K562 (cell line): Measurements from ENCODE around the gene CSRNP2. TPM values are rescaled to one million over a fixed set of nuclear protein-coding genes. Genes with fewer than 3 reads are reported as not detected.

Source experiments
- ATAC-seq: fragments of 200-7000 bp; cut with Tn5 transposase; 3 replicates; pipeline ENCODE4 v1.9.1; 2020; ENCODE audit warnings: moderate library complexity
- BruUV-seq: library from RNA; stranded (reverse); fragments of 400-500 nt; replicated peaks from 2 replicates; lab custom pipeline; 2021; lab: Mats Ljungman, UMichigan
- CTCF ChIA-PET: fragments of 300-600 bp; formaldehyde crosslinking; extraction: SDS; loops from one replicate; lab custom pipeline; 2021; ENCODE audit warnings: low intra/inter-chr PET ratio; lab: Yijun Ruan, JAX
- POLR2A ChIA-PET: fragments of 300-600, 350-650 bp; sonication (Branson Sonifier 250); formaldehyde crosslinking; extraction: SDS; loops from one replicate; lab custom pipeline; 2021; ENCODE audit warnings: antibody characterized with exemption, inconsistent platforms; lab: Yijun Ruan, JAX
- DNase-seq, 4 experiments: peaks; one replicate each; pipeline versions ENCODE4 v3.0.0 to v3.0.0-alpha.2; 2011 to 2018; ENCODE audit warnings: low spot score in 3 of 4, mixed read lengths in 3 of 4; ENCODE audit errors: extremely low read depth in 1 of 4
- FAIRE-seq: peaks from 2 replicates; lab custom pipeline; 2011; peaks lifted over from hg19 to GRCh38; lab: Jason Lieb, UNC
- H2AFZ ChIP-seq: 2 replicates; pipeline ENCODE4 v1.6.0; 2011; ENCODE audit warnings: low read depth, low read length, control low read depth, inconsistent platforms
- H3K27ac ChIP-seq: fragments of 200-600 bp; 3 replicates; pipeline ENCODE4 v1.8.0; 2011; ENCODE audit warnings: low read depth, mild to moderate bottlenecking, control low read depth, inconsistent platforms, low read length, moderate library complexity, mixed read lengths; ENCODE audit errors: extremely low read depth
- H3K27me3 ChIP-seq, 2 experiments: fragments of 300-600 bp in 1 of 2; 2 replicates in 1 of 2; 3 replicates in 1 of 2; pipeline versions ENCODE4 v1.6.0 to v1.8.0; 2011; ENCODE audit warnings: inconsistent platforms in 2 of 2, low read length in 2 of 2, mild to moderate bottlenecking in 1 of 2, mixed read lengths in 1 of 2, moderate library complexity in 1 of 2; ENCODE audit not compliant: control insufficient read depth in 2 of 2, insufficient read depth in 2 of 2
- H3K36me3 ChIP-seq: fragments of 300-600 bp; 3 replicates; pipeline ENCODE4 v1.8.0; 2011; ENCODE audit warnings: mild to moderate bottlenecking, low read length, inconsistent platforms; ENCODE audit not compliant: control insufficient read depth, insufficient read depth
- H3K4me1 ChIP-seq, 2 experiments: fragments of 200-600 bp in 1 of 2; replicated peaks in 1 of 2; 2 replicates in 1 of 2; 3 replicates in 1 of 2; pipeline versions ENCODE4 v1.5.1 to v1.8.0; 2011; ENCODE audit warnings: inconsistent platforms in 2 of 2, low read length in 2 of 2, mild to moderate bottlenecking in 1 of 2, mixed read lengths in 1 of 2, moderate library complexity in 1 of 2; ENCODE audit not compliant: control insufficient read depth in 2 of 2, insufficient read depth in 2 of 2
- H3K4me2 ChIP-seq: 2 replicates; pipeline ENCODE4 v1.6.1; 2011; ENCODE audit warnings: low read length, control low read depth, inconsistent platforms, mixed read lengths; ENCODE audit not compliant: insufficient read depth
- H3K4me3 ChIP-seq: fragments of 200-600 bp; sonication (generic), shearing (Covaris generic); 2 replicates; pipeline ENCODE4 v1.5.1; 2016; ENCODE audit warnings: control low read depth, inconsistent platforms
- H3K79me2 ChIP-seq: fragments of 200-600 bp; 3 replicates; pipeline ENCODE4 v1.8.0; 2011; ENCODE audit warnings: low read length, inconsistent platforms; ENCODE audit not compliant: control insufficient read depth, insufficient read depth
- H3K9ac ChIP-seq, 2 experiments: 2 replicates each; pipeline versions ENCODE4 v1.6.0 to v1.6.1; 2011; ENCODE audit warnings: low read depth in 2 of 2, low read length in 2 of 2, control low read depth in 1 of 2, inconsistent platforms in 1 of 2, mild to moderate bottlenecking in 1 of 2, mixed read lengths in 1 of 2; ENCODE audit not compliant: insufficient read depth in 1 of 2
- H3K9me1 ChIP-seq: one replicate; pipeline ENCODE4 v1.6.0; 2011; ENCODE audit warnings: inconsistent platforms, mild to moderate bottlenecking, low read length, moderate library complexity; ENCODE audit not compliant: control insufficient read depth, insufficient read depth
- H3K9me3 ChIP-seq: replicated peaks from 2 replicates; pipeline ENCODE4 v1.5.1; 2011; ENCODE audit warnings: low read depth, low read length, inconsistent platforms; ENCODE audit not compliant: control insufficient read depth, insufficient read depth
- H4K20me1 ChIP-seq: replicated peaks from 2 replicates; pipeline ENCODE4 v1.6.1; 2011; ENCODE audit warnings: low read length, inconsistent platforms, mixed read lengths; ENCODE audit not compliant: control insufficient read depth, insufficient read depth
- CREB3L1 ChIP-seq: fragments of 450-650 bp; IDR thresholded peaks from 2 replicates; pipeline ENCODE4 v1.6.1; 2014; ENCODE audit warnings: low read depth, mild to moderate bottlenecking, moderate library complexity, borderline replicate concordance
- ETV6 ChIP-seq, 3 experiments: fragments of 150-350 bp in 1 of 3; sonication (generic) in 1 of 3; formaldehyde crosslinking in 1 of 3; IDR thresholded peaks; 2 replicates each; pipeline versions ENCODE4 v1.6.1 to v1.8.0; 2014 to 2022; ENCODE audit warnings: borderline replicate concordance in 2 of 3, low read depth in 2 of 3, antibody characterized with exemption in 1 of 3, low read length in 1 of 3, mild to moderate bottlenecking in 1 of 3, missing genetic modification reagents in 1 of 3
- HMG20B ChIP-seq: fragments of 250-450 bp; sonication (Bioruptor Pico); IDR thresholded peaks from 2 replicates; pipeline ENCODE4 v1.5.0; 2021; ENCODE audit warnings: mild to moderate bottlenecking
- MIER1 ChIP-seq: fragments of 450-650 bp; IDR thresholded peaks from 2 replicates; pipeline ENCODE4 v1.6.1; 2016; ENCODE audit warnings: antibody characterized with exemption, mild to moderate bottlenecking, low read depth
- NUFIP1 ChIP-seq: fragments of 450-650 bp; IDR thresholded peaks from 2 replicates; pipeline ENCODE4 v1.6.1; 2018; ENCODE audit not compliant: partially characterized antibody
- PCBP1 ChIP-seq: fragments of 200-400 bp; formaldehyde crosslinking; IDR thresholded peaks from 2 replicates; pipeline ENCODE4 v1.6.1; 2018; ENCODE audit warnings: mild to moderate bottlenecking, low read depth, low read length; ENCODE audit not compliant: poor library complexity, severe bottlenecking
- TBP ChIP-seq: optimal IDR thresholded peaks from 2 replicates; pipeline ENCODE3; 2011; ENCODE audit warnings: low read depth, low read length, improper control_type of control experiment
- ZNF41 ChIP-seq: fragments of 250-450 bp; sonication (Bioruptor Pico); conservative IDR thresholded peaks from 2 replicates; pipeline ENCODE4 v1.4.0; 2020; ENCODE audit warnings: mild to moderate bottlenecking
- ZNF696 ChIP-seq: fragments of 250-450 bp; sonication (Bioruptor Pico); conservative IDR thresholded peaks from 2 replicates; pipeline ENCODE4 v1.4.0; 2020; ENCODE audit warnings: mild to moderate bottlenecking, moderate library complexity
- in situ Hi-C: fragments of 300-500 bp; cut with MboI; formaldehyde crosslinking; loops from 4 replicates; pipeline ENCODE4 v1.15.0; 2018; ENCODE audit warnings: inconsistent platforms, mixed read lengths
- intact Hi-C: fragments of 100-400 bp; cut with micrococcal nuclease; formaldehyde crosslinking; loops from 2 replicates; pipeline ENCODE4 v1.14.2; 2022
- polyA plus RNA-seq, 8 experiments: library from polyadenylated mRNA; depleted of rRNA in 4 of 8; stranded (reverse) in 5 of 8; unstranded in 3 of 8; fragments of >200 nt; fragmentation: Nextera tagmentation in 2 of 8; fragmentation: Illumina TruSeq in 1 of 8; extraction: Ambion mirVana in 2 of 8; extraction: Trizol in 1 of 8; gene quantifications; 2 replicates each; pipeline versions ENCODE4 v1.2.1 to v1.2.3, GENCODE V29; 2011 to 2014; ENCODE audit warnings: inconsistent platforms in 1 of 8, missing spikeins in 1 of 8
- total RNA-seq, 7 experiments: library from RNA; depleted of rRNA in 6 of 7; stranded (reverse); fragments of >200 nt in 6 of 7; fragmentation: Illumina TruSeq in 2 of 7; extraction: Trizol in 2 of 7; gene quantifications; 2 replicates each; pipeline versions ENCODE4 v1.2.1 to v1.2.3, GENCODE V29; 2011 to 2021; ENCODE audit warnings: low replicate concordance in 1 of 7

The CSRNP2 gene
- total and polyA plus RNA-seq, 9 of the 15 experiments (the other 6 are each of a cell fraction or from before 2014, with no cell fraction given), result 1.6 to 13.9 (median 5.9) TPM

GRCh38 chr12:51115533-51115932 is 32.1 kb upstream of the CSRNP2 start:
- Histone ChIP-seq H3K36me3 (peaks cover 51% of the 10 kb centered on the region; the same call in 2 of the 3 replicates), H3K27me3 (no peaks in the 10 kb centered on the region), H3K9ac (no peak overlapping the region), H3K79me2 (no peaks in the 10 kb centered on the region), H3K4me3 (no peak overlapping the region), H2AFZ (no peak overlapping the region), H3K27ac (no peak overlapping the region), H3K4me1 (no peaks in the 10 kb centered on the region), H3K9me3 (no peaks in the 10 kb centered on the region), H3K9me1 (no peaks in the 10 kb centered on the region), H4K20me1 (no peaks in the 10 kb centered on the region), H3K4me2 (no peak overlapping the region)
- in situ Hi-C loops, result no loop called here
- no TSS peak for BruUV-seq
- CTCF ChIA-PET, result no interaction called here
- TF ChIP-seq ZNF696 (CRISPR knock-in tag) (no peak), TBP (no peak), ETV6 (IDR thresholded peaks at IDR 0.05; ENCODE audit: borderline replicate concordance in 1 of 2, low read depth in 2 of 2, low read length in 1 of 2) (no peak), ETV6 (CRISPR knock-in tag; IDR thresholded peaks at IDR 0.05; ENCODE audit: borderline replicate concordance) (no peak), NUFIP1 (no peak), PCBP1 (no peak), HMG20B (CRISPR knock-in tag) (no peak), CREB3L1 (no peak), MIER1 (no peak), ZNF41 (CRISPR knock-in tag) (no peak)
- FAIRE-seq, result no peak
- intact Hi-C loops, result no loop called here
- POLR2A ChIA-PET, result no interaction called here
- no peak for DNase-seq
- no peak for ATAC-seq
